PFSK-1 (cell line): ENCODE results near the gene LAMC1.

ENCODE experiments used
- POLR2AphosphoS5 ChIP-seq: IDR thresholded peaks from 2 replicates; pipeline ENCODE4 v1.6.1; 2012; ENCODE audit warnings: low read depth, mild to moderate bottlenecking, control low read depth, low read length, moderate library complexity
- SIN3A ChIP-seq: IDR thresholded peaks from 2 replicates; pipeline ENCODE4 v1.6.1; 2012; ENCODE audit warnings: mild to moderate bottlenecking, low read length, moderate library complexity, borderline replicate concordance; ENCODE audit not compliant: insufficient read depth

DNA sequence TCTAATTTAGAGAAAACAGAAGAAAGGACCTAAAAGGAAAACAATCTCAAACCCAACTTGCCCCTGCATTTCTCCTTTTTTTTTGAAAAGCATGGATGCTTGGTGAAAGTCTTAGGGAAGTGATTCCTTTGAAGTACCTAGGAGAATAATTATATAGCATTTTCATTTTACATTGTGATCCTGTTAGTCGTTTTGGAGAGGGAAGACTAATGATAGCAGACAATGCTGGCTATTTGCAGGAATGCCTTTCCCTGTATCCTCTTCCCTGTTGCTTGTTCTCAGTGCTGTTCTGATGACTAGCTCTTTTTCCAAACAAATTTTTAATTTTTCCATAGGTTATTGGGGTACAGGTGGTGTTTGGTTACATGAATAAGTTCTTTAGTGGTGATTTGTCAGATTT is 53.9 kb downstream of the LAMC1 start:
- TF ChIP-seq SIN3A: no peak
- no peak for TF ChIP-seq POLR2AphosphoS5
